A172 (cell line): Measurements from ENCODE around the gene UAP1L1. TPM values are rescaled to one million over a fixed set of nuclear protein-coding genes. Genes with fewer than 3 reads are reported as not detected.

Source experiments
- DNase-seq: peaks from one replicate; pipeline ENCODE4 v3.0.0-alpha.2; 2015; ENCODE audit warnings: low spot score
- total RNA-seq: library from RNA; depleted of rRNA; stranded (reverse); fragments of >200 nt; shearing (Covaris generic); gene quantifications from 2 replicates; pipeline ENCODE4 v1.2.3, GENCODE V29; 2014

Gene UAP1L1
- total RNA-seq, 1 experiment from 2014 or later, result 94.6 TPM

- DNase-seq, result no peak
These were observed 20.6 kb downstream of the UAP1L1 start for GRCh38 chr9:137097761-137098462.

GRCh38 chr9:137099231-137099630 is 21.9 kb downstream of the UAP1L1 start:
- no peak for DNase-seq

- DNase-seq, result no peak
These were observed 26.1 kb downstream of the UAP1L1 start for GRCh38 chr9:137103206-137103999.

- no peak for DNase-seq
These were observed 28.7 kb downstream of the UAP1L1 start for GRCh38 chr9:137105814-137106661.

GRCh38 chr9:137106662-137107250 is 29.4 kb downstream of the UAP1L1 start:
- no peak for DNase-seq

- DNase-seq, result no peak
These were observed 30.1 kb downstream of the UAP1L1 start for GRCh38 chr9:137107312-137107921.

- DNase-seq, result no peak
These were observed 30.7 kb downstream of the UAP1L1 start for GRCh38 chr9:137107982-137108381.

- no peak for DNase-seq
These were observed 31.4 kb downstream of the UAP1L1 start for GRCh38 chr9:137108608-137109249.

GRCh38 chr9:137109250-137110146 is 32.2 kb downstream of the UAP1L1 start:
- no peak for DNase-seq

- DNase-seq, result no peak
These were observed 33.0 kb downstream of the UAP1L1 start for GRCh38 chr9:137110147-137110910.

- no peak for DNase-seq
These were observed 33.8 kb downstream of the UAP1L1 start for GRCh38 chr9:137110911-137111787.

GRCh38 chr9:137111788-137112563 is 34.7 kb downstream of the UAP1L1 start:
- DNase-seq, result no peak

GRCh38 chr9:137112564-137113384 is 35.5 kb downstream of the UAP1L1 start:
- no peak for DNase-seq

- no peak for DNase-seq
These were observed 36.3 kb downstream of the UAP1L1 start for GRCh38 chr9:137113385-137114159.

GRCh38 chr9:137114220-137114612 is 36.9 kb downstream of the UAP1L1 start:
- DNase-seq, result no peak
